EH (cell line): Measurements from ENCODE around the gene FBLN2.

ENCODE experiments used
- DNase-seq: peaks from one replicate; pipeline ENCODE4 v3.0.0-alpha.2; 2015; ENCODE audit warnings: low read depth

The FBLN2 gene

DNA sequence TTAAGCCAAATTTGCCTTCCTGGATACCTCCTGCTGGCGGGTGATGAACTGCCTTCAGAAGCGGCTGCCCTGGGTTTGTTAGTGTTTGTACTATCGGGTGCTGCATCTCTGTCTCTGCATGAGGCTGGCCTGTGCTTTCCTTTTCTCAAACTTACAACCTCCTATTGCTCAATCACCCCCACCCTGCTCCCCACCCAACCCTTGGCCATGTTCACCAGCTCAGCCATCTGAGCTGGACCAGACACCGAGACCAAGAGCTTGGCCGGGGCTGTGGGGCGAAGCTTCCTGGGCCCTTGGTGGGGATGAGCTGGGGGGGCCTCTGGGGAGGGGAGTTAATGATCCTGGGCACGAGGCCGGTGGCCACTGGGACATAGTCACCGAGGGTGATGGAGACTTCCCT lies 16.8 kb upstream of the FBLN2 start:
- DNase-seq: peak; percentile 57

DNA sequence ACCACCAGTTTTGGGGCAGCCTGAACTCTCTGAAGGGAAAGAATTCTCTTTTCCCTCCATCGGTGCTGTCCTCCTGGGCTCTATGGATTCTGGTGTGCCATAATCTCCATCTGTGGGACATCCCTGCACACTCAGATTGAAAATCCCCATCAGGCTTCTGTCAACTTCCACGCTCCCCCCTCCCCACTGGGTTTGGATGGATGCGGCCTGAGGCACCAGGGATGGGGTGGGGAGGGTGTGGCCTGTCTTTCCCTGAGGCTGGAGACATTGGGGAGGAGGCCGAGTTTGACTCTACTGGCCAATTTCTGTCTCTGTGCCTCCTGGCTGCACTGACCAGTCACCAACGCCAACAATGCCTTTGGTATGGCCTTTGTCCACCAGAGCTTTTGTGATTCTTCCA lies 16.3 kb upstream of the FBLN2 start:
- no peak for DNase-seq

DNA sequence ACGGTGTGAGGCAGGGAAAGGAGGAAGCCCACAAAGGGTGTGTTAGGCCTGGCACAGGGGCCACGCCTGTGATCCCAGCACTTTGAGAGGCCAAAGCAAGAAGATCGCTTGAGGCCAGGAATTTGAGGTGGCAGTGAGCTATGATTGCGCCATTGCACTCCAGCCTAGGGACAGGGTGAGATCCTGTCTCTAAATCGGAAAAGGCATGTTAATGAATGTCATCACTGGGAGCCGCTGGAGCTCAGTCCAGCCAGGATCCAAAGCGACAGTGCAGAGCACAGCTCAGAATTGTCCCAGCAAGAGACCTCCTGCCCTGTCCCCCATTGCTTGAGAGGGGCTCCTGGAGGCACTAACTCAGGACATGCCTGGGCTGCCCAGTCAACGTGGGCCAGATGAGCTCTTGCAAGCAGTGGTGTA lies 15.0 kb upstream of the FBLN2 start:
- DNase-seq: peak; percentile 63

DNA sequence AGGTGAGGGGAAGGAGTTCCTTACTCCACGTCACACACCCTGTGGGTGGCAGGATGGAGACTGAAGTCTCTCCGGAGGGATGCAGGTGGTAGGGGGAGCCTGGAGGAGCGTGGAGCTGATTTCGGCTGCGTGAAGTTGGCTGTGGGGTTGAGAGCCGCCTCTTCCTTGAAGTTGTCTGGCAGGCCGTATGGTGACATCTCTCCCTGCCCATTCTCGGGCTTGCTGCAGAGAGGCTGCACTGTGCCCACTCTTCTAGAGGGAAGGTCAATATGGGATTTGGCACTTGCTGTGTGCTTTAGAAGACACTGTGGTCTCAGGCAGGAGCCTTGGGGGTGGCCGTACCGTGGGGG lies 13.4 kb upstream of the FBLN2 start:
- DNase-seq: no peak

DNA sequence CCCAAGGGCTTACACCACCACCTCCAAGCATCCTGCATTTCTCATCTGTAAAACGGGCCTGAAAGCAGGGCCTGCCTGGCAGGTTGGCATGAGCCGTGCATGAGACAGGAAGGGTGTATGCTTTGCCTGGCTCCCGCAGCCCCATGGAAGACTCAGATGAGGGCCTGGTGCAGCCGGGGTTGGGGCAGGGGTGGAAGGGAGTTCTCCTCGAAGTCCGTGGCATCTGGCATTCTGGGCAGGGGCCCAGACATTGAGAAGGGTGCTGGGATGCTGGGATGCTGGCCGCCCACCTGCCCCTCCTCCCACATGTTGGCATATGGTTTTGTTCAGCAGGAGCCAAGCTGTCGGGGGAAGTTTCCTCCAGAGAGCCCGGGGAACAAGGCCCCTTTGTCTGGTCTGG lies 13.0 kb upstream of the FBLN2 start:
- no peak for DNase-seq

DNA sequence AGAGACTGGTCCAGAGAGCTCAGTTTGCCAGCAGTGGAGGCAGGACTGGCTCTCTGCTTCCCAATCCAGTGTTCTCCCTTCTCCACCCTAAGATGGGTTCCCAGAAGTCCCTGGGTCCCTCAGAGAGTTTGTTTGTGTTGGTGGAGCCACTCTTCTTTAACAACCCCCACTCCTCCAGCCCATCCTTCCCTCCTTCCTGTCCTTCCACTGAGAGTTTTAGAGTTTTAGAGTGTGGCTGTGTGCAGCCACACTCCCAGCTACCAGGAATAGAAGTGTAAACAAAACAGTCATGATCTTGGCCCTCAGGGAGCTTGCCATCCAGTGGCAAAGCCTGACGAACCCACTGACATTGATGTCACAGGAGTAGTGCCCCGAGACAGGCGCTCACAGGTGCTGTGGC lies 12.5 kb upstream of the FBLN2 start:
- peak; percentile 54 for DNase-seq

DNA sequence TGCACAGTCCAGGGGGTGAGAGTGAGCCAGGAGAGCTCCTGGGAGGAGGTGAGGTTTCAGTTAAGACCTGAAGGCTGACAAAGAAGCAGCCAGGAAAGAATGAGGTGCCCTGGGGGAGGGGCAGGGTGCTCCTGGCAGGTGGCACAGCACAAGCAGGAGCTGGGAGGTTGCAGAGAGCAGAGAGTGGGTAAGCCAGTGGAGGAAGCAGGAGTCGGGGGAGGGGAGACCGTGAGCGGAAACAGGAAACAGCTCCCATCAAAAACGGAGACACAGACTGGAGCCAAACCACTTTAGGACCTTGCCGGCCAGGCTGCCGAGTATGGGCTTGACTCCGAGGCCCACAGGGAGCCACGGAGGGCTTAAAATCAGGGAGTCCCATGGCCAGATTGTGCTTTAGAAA lies 12.1 kb upstream of the FBLN2 start:
- DNase-seq: no peak

DNA sequence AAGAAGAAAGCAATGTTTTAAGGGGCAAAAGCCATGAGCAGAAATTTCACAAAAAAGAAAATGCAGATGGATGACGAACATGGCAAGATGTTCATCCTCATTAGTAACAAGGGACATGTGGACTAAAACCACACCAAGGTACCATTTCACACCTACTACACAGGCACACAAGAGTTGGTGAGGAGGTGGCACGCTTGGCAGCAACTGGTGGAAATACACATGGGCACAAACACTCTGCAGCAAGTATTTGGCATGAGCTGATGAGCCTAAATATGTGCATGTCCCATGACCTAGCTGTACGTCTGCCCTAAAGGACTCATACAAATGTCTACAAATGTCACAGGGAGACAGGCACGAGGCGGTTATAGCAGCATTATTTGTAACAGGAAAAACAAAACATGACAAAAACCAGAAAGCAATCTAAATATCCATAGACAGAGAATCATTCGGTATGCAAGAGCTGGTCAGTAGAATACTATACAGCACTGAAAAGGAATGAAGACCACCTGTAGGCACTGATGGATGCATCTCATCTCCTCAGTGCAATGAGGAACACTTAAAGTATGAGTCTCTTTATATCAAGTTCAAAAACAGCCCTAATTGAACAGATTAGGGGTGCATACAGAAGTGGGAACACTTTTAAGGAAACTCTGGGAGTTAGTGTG lies 11.5 kb upstream of the FBLN2 start:
- no peak for DNase-seq

DNA sequence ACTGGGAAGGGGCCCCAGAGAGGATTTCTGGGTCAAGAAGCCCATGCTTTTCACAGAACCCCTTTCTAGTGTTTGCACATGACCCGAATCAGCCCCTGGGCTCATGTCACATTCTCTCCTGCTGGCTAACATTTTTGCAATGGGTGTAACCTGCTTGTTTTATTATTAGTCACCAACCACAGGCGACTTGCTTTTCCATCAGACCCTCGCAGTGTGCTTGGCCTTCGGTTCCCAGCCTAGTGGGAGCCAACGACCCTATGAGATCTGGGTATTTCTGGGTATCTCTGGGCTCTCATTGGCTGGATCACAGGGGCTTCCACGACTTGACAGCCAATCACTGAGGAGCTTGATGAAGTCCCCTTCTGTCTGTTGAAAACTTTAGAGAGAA lies 11.0 kb upstream of the FBLN2 start:
- peak; percentile 99 for DNase-seq

DNA sequence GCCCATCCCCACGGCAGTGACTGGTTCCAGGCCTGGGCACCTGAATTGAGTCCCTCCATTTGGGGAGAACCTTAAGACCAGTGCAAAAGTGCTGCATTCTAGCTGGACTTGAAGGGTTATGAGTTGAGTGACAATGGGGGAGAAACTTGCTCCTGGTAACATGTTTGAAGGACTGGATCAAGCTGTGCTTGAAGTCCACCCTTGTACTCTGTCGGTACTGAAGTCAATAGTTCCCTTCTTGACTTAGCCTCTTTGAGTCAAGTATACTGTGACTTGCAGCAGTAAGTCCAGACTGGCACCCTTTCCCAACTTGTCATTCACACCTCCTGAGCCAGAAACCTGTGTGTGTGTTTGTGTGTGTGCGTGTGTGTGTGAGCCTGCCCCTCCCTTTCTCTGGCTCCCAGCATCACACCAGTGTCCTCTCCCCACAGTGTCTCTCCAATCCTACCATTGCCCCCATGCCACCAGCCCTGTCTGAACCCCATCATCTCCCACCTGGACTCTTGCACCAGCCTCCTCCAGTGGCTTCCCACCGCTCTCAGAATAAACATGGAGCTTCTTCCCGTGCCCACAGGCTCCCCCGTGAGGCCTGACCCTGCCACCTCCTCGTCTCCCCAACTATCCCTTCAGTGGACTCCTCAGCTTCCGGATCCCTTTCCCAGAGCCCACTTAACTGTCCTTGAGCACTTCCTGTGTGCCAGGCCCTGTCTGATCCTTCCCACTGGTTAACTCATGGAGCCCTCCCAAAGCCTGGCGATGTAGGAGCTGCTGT lies 10.2 kb upstream of the FBLN2 start:
- no peak for DNase-seq

DNA sequence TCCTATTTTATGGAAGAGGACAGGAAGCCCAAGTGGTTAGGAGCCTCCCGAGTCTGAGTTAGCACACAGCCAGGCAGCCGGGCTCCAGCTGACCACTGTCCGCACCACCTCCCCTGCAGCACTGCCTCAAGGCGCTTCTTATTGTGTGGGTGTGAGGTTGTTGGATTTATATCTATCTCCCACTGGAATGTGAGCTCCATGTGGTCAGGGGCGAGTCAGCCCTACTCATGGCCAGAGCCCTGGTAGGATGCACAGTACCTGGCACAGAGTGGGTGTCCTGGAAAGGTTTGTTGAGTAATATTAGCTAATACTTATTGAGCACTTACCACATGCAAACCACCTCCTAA lies 9.7 kb upstream of the FBLN2 start:
- peak; percentile 89 for DNase-seq

DNA sequence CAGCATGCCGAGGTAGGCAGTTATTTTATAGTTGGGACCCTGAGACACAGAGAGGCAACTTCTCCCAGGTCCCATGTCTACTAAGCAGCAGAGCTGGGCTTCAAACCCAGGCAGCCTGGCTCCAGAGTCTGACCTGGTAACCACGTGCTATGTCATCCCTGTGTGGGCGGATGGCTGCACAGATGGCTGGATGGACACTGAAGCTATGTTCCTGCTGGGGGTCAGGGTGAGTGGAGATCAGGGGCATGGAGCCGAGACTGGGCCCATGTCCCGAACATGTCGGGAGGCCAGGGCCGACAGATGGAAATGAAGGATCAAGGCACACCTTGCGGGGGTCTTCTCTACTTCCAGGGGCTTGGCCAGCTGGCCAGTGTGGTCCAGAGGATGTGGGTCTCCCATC lies 9.3 kb upstream of the FBLN2 start:
- peak; percentile 44 for DNase-seq

DNA sequence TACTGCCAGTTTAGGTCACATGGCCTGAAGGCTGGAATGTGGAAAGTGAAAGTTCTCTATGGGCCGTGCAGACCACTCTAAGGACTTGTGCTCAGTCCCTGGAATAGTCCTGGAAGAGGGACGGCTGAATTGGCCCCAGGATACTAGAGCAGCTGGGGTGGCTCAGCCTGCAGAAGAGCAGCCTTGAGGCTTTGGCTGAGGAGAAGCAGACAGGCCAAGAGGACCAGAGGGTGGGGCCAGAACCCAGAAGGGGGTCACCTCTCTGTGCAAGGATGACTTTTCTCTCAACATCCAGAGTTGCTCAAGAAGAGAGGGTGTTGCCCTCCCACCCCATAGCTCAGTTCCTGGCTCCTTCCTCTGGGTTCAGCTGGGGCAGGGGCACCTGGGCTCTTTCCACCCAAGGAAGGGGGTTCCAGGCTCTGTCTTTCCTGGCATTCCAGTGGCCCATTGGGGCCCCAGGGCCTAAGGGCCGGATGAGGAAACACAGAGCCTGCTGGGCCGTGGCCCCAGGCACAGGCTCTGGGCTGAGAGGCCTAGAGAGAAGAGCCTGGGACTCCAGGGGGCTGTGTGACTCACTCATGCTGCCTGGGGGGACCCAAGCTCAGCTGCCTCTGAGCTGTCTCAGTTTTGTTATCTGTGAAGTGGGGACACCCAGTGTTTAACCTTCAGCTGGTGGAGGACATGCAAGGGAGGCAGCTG lies 8.5 kb upstream of the FBLN2 start:
- no peak for DNase-seq

DNA sequence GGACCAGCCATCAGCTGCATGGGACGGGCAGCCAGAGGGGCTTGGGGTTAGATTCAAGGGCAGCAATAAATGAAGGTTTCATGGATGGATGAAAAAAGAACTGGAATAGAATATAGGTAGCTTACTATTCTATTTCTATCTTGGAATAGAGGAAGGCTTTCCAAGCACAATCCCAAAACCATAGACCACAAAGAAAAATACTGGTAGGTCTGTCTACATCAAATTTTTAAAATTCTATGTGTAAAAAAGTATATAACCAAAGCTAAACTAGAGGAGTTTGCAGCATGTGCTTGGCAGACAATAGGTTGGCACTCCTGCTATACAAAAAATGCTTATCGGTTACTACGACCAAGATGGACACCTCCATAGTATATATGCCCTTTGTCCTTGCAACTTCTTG lies 7.2 kb upstream of the FBLN2 start:
- peak; percentile 59 for DNase-seq

DNA sequence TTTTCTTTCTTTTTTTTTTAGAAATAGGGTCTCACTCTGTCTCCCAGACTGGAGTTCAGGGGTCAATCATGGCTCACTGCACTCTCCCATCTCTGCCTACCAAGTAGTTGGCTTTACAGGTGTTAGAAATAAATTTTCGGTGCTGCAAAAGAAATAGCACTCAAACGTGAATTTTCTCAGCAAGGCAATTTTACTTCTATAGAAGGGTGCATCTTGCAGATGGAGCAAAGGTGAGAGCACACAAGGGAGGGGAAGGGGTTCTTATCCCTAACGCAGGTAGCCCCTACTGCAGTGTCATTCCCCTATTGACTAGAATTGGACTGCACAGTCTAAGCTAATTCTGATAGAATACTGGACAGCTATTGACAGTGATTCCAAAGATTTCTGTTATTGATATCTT lies 6.8 kb upstream of the FBLN2 start:
- no peak for DNase-seq

DNA sequence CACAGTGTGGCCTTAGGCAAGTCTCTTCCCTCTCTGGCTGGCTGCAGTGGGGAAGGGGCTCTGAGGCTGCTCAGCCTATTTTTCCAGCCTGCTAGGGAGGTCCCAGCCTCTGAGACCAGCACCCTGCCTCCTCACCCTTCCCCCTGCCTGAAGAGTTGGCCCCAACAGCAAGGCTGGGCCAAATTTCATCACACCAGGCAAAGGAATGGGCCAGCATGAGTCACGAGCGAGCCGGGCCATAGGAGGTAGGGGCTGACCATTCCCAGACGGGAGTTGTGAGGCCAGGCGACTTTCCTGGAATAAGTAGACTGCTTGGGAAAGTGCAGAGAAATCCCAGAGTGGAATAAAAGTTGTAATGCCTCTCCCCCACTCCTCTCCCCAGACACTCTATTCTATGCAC lies 5.7 kb upstream of the FBLN2 start:
- peak; percentile 98 for DNase-seq

DNA sequence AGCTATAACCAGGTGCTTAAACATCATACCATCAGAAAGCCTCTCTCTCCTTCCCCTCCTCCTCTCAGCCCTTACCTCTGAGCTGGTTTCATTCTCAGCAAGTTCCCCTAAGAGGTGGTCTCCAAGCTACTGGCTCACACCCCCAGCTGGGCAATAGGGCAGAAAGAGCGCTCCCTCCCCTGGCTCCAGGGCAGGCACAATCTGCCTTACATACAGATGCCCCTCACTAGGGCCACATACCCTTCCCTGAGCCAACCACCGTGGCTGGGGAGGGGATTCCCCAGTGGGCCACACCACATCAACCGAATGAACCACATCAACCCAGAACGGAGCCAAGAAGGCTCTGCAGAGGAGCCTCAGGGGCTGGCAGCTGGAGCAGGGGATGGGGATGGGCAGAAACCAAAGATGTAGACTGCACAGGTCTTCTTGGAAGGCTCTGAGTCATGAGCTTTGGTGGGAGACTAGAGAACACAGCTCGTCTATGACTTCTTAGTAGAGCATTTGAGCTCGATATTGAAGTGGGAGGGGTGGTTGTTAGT lies 4.6 kb upstream of the FBLN2 start:
- DNase-seq: peak; percentile 97

DNA sequence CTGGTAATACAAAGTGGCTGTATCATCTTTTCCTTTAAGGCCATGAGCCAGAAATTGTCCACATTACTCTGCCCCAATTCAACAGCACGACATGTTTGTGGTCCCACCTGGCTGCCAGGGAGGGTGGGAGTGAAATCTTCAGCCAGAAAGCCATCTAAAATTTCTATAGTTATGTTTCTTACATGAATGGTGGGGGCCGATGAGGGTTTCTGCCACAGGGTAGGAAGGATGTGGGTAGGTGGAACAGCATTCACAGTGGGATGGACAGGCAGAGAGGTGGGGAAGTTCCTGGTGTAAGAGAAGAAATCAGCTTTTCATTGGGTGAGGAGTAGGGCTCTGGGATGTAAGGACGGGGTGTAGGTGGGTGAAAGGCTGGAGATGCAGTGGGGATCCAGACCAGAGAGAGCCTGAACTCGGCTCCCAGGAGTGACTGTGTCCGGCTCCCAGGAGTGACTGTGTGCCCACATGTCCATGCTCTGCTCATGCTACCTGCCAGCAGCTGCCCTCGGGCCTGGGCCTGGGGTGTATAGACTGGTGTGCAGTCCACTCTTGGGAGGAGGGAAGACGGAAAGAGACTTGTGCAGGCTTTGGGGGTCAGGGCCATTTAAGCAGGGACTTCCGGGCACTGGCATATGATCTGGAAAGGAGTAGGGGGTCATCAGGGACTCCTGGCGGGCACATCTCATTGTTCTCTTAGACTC lies 3.8 kb upstream of the FBLN2 start:
- no peak for DNase-seq

DNA sequence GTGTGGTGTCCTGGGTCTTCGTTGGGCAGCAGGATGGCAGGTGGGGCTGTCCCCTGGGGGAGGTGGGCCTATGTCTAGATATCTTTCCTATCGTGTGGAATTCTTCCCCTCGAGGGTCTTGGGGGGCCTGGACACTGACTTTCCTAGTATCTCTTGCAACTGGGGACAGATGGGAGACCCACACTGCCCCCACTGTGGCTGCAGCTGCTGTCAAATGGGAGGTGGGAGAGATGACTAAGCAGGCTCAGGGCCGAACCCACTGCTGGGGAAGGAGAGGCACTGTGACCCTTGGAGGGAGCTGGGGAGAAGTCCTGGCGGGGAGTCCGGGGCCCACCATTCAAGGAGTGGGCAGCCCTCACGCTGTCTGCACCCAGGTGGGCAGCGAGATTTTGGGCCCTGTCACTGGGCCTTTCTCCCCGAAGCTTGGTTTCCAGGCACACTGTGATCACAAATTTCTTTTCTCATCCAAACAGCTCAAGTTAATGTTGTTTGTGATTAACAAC lies 2.9 kb upstream of the FBLN2 start:
- no peak for DNase-seq

DNA sequence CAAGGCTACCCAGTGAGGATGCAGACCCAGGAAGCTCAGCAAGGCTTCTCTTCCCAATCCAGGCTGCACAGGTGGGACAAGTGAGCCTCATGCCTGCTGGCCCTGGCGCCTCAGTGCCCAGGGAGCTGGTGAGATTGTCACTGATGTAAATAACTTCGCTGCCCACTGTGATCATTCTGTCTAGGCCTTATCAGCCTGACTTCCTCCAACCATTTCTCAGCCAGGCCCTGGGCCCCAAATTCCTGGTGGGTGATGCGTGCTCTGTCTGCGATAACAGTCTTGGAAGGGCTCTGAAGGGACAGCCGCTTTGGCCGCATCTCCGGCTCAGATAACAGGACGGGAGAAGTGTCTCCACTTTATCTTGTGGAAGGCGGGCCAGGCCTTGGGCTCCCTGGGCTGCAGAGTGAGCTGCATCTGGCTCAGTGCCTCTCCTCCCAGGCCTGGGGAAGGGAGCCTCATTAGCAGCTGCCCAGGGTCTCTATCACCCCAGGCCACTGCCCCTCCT lies 2.2 kb upstream of the FBLN2 start:
- peak; percentile 88 for DNase-seq

DNA sequence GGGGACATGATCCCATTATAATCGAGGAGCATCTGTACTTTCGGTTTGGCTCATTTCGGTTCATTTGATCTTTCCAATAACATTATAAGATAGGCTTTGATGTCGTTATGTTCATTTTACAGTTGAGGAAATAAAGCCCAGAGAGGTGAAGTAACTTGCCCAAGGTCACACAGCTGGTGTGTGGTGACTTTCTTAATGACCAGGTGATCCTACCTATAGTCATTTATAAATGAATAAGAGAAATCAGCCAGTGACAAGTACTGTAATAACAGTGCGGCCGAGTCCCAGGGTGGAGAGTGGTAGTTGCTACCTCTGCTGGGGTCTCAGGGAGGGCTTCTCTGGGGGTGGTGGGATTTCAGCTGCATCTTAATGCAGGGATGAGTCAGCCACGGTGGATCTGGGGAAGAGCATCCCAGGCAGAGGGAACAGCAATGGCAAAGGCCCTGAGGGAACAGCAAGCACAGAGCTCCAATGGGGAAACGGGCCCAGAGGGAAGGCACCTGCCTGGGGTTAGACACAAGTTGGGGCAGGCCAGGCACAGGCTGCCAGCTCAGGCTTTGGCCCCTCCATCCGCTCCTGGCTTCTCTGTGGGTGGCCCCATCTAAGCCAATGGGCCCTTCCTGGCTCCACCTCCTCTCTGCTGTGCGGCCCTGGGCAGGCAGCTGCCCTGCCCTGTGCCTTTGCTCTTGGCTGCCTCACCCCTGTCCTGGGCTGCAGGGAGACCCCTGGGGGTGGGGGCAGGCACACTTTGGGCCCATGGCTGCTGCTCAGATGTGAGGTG lies 1.1 kb upstream of the FBLN2 start:
- no peak for DNase-seq
